HL-60 (cell line): ENCODE results near the gene ANKDD1A.

Experiments used
- DNase-seq, 2 experiments: peaks; one replicate each; pipeline ENCODE4 v3.0.0-alpha.2; 2010 to 2020; ENCODE audit warnings: low read depth in 1 of 2, low spot score in 1 of 2
- H3K27ac ChIP-seq: fragments of 250-450 bp; sonication (Bioruptor Pico); replicated peaks from 2 replicates; pipeline ENCODE4 v1.5.1; 2020; ENCODE audit warnings: mild to moderate bottlenecking, moderate library complexity
- H3K27me3 ChIP-seq: fragments of 250-450 bp; sonication (Bioruptor Pico); 2 replicates; pipeline ENCODE4 v1.5.1; 2021; ENCODE audit warnings: mild to moderate bottlenecking, moderate library complexity; ENCODE audit not compliant: insufficient read depth, poor library complexity, severe bottlenecking
- H3K4me3 ChIP-seq: replicated peaks from 2 replicates; pipeline ENCODE4 v1.5.1; 2011; ENCODE audit warnings: mild to moderate bottlenecking, control low read depth, low read length; ENCODE audit not compliant: insufficient read depth
- CTCF ChIP-seq: IDR thresholded peaks from one replicate; pipeline ENCODE4 v1.5.1; 2011; ENCODE audit warnings: low read length, control low read depth, inconsistent platforms; ENCODE audit not compliant: insufficient read depth
- GABPA ChIP-seq: IDR thresholded peaks from 2 replicates; pipeline ENCODE4 v1.6.1; 2012; ENCODE audit warnings: low read depth
- POLR2AphosphoS5 ChIP-seq: IDR thresholded peaks from 2 replicates; pipeline ENCODE4 v1.6.1; 2012; ENCODE audit warnings: low read depth
- REST ChIP-seq: IDR thresholded peaks from 2 replicates; pipeline ENCODE4 v1.6.1; 2012; ENCODE audit warnings: low read depth; ENCODE audit not compliant: insufficient replicate concordance
- SPI1 ChIP-seq: IDR thresholded peaks from 2 replicates; pipeline ENCODE4 v1.6.1; 2012; ENCODE audit warnings: low read depth, mild to moderate bottlenecking, borderline replicate concordance
- long read RNA-seq: library from polyadenylated mRNA; unstranded; transcript quantifications from one replicate; pipeline ENCODE4 v2.0.0, GENCODE V29; 2020

The ANKDD1A gene
- long read RNA-seq, partial matches to known transcripts, result 3 of 12 reads
- long read RNA-seq, other reads (novel, unspliced or antisense), result 9 of 12 reads

GRCh38 chr15:64911311-64912186 is at the start of gene ANKDD1A:
ANKDD1A (plus strand) TSS chr15:64911902; CDS start chr15:64911931, 29 bp downstream.
- no peak within 1 kb of the TSS for H3K27ac ChIP-seq
- no peak for DNase-seq
- H3K4me3 ChIP-seq, result peak within 1 kb of the TSS; percentile 27; the same call in 1 of the 2 replicates
- peaks cover 10% of the 10 kb centered on the region for H3K27me3 ChIP-seq
- TF ChIP-seq GABPA (no peak), REST (no peak), CTCF (no peak), POLR2AphosphoS5 (no peak), SPI1 (no peak)

GRCh38 chr15:64861960-64862359 is 49.7 kb upstream of the ANKDD1A start:
- H3K4me3 ChIP-seq, result no peak overlapping the region
- no peaks in the 10 kb centered on the region for H3K27me3 ChIP-seq
- TF ChIP-seq POLR2AphosphoS5, result no peak
- no peak for TF ChIP-seq SPI1
- no peak for TF ChIP-seq GABPA
- TF ChIP-seq REST, result no peak
- no peak for TF ChIP-seq CTCF
- DNase-seq, result no peak
- H3K27ac ChIP-seq, result no peak overlapping the region

GRCh38 chr15:64862408-64862807 is 49.3 kb upstream of the ANKDD1A start:
- H3K27ac ChIP-seq, result no peak overlapping the region
- no peak for TF ChIP-seq CTCF
- no peak for TF ChIP-seq GABPA
- peak; percentile 63 for TF ChIP-seq REST
- peak; percentile 68; the same call in 1 of the 2 replicates for TF ChIP-seq SPI1
- TF ChIP-seq POLR2AphosphoS5, result no peak
- no peak overlapping the region for H3K4me3 ChIP-seq
- H3K27me3 ChIP-seq, result no peaks in the 10 kb centered on the region
- no peak for DNase-seq
